Stomach (tissue), 4 donors: ENCODE results near the gene IFNK.

Source experiments
- CTCF ChIP-seq, 7 experiments: fragments of 450-650 bp in 4 of 7; fragments of 200-600 bp in 3 of 7; sonication (generic) in 3 of 7; IDR thresholded peaks; one replicate each; pipeline ENCODE4 v1.5.1; 2016 to 2019; ENCODE audit warnings: antibody characterized with exemption in 7 of 7, control low read depth in 2 of 7, mild to moderate bottlenecking in 1 of 7
- EP300 ChIP-seq: sonication (generic); formaldehyde crosslinking; IDR thresholded peaks from one replicate; pipeline ENCODE4 v1.6.1; 2017; ENCODE audit warnings: antibody characterized with exemption
- POLR2A ChIP-seq, 4 donors: fragments of 450-650 bp; IDR thresholded peaks; one replicate each; pipeline ENCODE4 v1.6.1; 2016; ENCODE audit warnings: antibody characterized with exemption in 4 of 4, control low read depth in 2 of 4, mild to moderate bottlenecking in 1 of 4, moderate library complexity in 1 of 4
- POLR2AphosphoS5 ChIP-seq, 3 donors: sonication (generic); formaldehyde crosslinking; IDR thresholded peaks; one replicate each; pipeline ENCODE4 v1.6.1; 2016; ENCODE audit warnings: antibody characterized with exemption in 3 of 3

DNA sequence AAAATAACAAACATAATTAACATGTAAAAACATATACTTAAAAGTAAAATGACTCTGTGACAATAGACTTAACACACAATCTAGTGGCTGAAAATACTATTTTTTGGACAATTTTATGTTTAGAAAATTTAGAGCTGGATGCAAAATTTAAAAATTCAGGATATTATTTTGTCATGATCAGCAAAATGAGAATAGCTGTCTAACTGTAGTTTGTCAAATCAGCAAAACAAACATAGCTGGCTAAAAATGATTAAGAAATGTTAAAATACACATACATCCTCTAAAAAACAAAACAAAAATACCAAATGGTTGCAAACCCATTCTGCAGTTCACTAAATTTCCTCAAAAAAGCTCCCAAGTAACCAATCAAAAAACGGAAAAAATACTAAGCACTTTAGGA, 30.6 kb downstream of the IFNK start:
- no peak for TF ChIP-seq POLR2A (IDR thresholded peaks at IDR 0.05)
- TF ChIP-seq CTCF (IDR thresholded peaks at IDR 0.05): no peak
- no peak for TF ChIP-seq POLR2AphosphoS5 (IDR thresholded peaks at IDR 0.05)
- TF ChIP-seq EP300: no peak
